ENCODE results near the gene CALN1.
"Not testable (repeated sequence)": the region's sequence is repeated elsewhere in the genome, so short reads cannot be mapped to it uniquely, and the experiment has no call there.

Gene CALN1

DNA sequence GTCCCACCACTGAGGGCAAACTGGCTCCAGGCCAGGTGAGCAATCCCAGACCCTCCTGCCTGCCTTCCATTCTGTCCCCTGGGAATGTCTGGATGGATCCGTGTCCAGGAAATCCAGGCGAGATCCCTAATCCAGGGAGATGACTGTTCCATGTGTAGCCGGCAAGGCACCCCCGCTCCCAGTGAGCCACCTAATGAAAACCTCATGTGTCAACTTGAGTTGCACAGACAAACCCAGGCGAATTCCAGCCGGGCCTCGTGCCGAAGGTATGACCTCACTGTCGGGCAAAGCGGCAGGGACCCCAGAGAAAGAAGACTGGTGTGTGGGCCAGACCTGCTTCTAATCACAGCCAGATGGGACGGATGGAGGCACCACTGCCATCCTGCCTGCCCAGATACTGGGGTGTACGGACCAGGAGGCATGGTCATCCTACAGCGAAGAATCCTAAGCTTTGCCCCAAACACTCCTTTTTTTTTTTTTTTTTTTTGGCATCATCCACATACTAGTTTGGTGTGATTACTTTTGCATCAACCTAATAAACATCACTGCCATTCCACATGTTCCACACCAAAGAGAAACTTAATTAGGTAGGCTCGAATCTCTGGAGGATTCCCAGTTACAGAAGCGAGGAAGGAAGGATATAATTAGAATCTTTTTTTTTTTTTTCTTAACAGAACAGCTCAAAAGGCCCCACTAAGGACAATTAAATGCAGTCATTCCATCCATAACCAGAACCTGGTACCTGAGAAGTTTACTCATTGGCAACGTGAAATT is 313.1 kb downstream of the CALN1 start:
- DNase-seq (ENCODE audit: low read depth in 2 of 2), result no peak

- no peak for DNase-seq (ENCODE audit: low read depth in 2 of 2)
These were observed 314.9 kb downstream of the CALN1 start for GRCh38 chr7:72097226-72097625.

DNA sequence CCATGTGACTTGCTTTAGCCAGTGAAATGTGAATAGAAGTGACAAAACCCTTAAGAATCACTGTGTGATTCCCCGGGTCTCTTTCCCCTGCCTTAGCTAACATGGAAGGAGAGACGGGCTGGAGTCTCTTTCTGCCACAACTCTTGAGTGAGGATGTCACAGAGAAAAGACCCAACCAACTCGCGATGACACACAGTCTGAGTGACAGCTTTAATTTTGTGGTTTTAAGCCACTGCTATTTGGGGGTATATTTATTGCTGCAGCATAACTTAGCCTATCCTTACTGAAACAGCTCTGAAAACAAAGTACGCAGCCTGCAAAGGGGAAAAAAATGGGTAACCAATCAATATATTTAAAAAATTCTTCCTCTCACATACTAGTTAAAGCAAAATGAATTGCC is 319.4 kb downstream of the CALN1 start:
- no peak for DNase-seq (ENCODE audit: low read depth in 2 of 2)

DNA sequence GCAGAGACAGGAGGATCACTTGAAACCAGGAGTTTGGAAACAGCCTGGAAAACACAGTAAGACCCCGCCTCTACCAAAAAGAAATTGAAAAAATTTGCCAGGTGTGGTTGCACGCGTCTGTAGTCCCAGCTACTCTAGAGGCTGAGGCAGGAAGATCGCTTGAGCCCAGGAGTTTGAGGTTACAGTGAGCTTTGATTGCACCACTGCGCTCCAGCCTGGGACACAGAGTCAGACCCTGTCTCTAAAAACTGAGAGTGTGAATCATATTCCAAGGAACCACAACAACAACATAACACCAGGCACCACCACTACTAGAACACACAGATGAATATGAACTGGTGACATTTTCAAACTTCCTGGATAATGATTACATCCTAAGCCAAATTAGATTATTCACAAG is 324.2 kb downstream of the CALN1 start:
- no peak for DNase-seq (ENCODE audit: low read depth in 2 of 2)

DNA sequence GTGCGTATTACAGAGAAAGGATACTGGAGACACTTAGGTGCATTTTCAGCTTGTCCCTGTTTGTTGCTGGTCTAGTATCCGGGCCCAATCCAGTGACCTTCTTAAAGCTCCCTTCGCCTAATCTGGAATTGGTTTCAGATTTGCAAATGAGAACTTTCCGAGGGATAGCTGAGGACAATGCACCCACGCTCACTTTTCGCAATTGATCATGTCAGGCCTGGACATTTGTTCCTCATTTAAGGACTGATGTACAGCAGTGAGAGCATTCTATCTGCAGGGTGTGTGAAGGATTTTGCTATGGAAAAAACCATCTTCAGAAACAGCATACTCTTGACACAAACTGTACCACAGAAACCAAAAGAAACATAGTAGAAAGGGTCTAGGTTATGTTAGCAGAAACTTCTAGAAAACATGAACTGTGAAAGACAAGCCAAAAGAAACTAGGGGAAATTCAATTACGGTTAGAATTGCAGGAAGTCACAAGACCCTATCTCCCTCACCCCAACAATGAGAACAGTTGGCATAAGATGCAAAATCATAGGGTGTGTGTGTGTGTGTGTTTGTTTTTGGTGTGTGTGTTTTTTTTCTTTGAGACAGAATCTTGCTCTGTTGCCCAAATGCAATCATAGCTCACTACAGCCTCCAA is 331.1 kb downstream of the CALN1 start:
- DNase-seq (ENCODE audit: low read depth in 2 of 2), result no peak

- no peak for DNase-seq (ENCODE audit: low read depth in 2 of 2)
These were observed 331.8 kb downstream of the CALN1 start for GRCh38 chr7:72080341-72080766.

GRCh38 chr7:72078856-72079255 is 333.3 kb downstream of the CALN1 start:
- no peak for DNase-seq (ENCODE audit: low read depth in 2 of 2)

GRCh38 chr7:72078301-72078700 is 333.8 kb downstream of the CALN1 start:
- no peak for DNase-seq (ENCODE audit: low read depth in 2 of 2)

DNA sequence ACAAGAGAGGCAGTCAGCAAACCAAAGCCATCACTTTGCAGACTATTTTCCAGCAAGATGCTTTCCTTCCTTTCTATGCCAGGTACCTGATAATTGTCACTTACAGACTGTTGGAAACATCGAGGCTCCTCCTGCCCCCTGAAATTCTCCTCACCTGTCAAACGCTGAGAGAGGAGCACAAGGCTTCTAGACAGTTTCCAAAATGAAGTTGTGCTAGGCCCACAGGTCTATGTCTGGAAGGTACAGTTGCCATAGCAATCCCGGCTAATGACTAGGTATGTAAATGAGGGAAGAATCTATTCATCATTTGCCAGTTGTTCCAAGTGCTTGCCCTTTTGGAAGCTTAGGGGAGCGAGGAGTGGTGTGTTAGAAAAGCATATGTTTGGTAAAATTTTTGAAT is 334.4 kb downstream of the CALN1 start:
- no peak for DNase-seq (ENCODE audit: low read depth in 2 of 2)

- DNase-seq (ENCODE audit: low read depth in 2 of 2), result no peak
These were observed 339.2 kb downstream of the CALN1 start for GRCh38 chr7:72072901-72073300.

DNA sequence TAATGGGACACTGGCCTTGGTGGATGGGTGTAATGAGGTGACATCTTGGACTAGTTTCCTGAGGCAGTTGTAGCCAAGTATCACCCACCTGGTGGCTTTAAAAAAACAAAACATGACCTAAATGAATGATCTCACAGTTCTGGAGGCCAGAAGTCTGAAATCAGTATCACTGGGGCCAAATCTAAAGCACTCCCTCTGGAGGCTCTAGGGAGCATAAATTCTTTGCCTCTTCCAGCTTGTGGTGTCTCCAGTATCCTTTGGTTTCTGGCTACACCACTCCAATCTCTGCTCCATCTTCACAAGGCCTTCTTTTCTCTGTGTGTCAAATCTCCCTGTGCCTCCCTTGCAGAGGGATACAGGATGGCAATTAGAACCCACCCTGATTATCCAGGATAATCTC is 342.9 kb downstream of the CALN1 start:
- DNase-seq (ENCODE audit: low read depth in 2 of 2), result no peak

- DNase-seq (ENCODE audit: low read depth in 2 of 2), result not testable (repeated sequence)
These were observed 346.4 kb downstream of the CALN1 start for GRCh38 chr7:72065764-72066163.

DNA sequence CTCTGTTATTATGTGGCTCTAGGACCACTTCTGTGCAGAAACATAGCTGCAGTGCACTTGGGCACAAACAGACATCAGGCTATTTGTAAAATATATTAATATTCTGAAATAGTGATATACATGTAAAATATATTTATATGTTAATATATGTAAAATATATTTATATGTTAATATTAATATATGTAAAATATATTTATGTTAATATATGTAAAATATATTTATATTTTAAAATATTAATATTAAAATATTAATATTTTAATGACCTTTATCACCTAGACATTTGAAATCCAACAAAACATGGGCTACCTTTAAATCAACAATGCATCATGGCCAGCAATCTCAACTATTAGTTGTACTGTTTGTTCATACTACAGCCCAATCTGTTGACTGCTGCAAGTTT is 347.2 kb downstream of the CALN1 start:
- no peak for DNase-seq (ENCODE audit: low read depth in 2 of 2)

DNA sequence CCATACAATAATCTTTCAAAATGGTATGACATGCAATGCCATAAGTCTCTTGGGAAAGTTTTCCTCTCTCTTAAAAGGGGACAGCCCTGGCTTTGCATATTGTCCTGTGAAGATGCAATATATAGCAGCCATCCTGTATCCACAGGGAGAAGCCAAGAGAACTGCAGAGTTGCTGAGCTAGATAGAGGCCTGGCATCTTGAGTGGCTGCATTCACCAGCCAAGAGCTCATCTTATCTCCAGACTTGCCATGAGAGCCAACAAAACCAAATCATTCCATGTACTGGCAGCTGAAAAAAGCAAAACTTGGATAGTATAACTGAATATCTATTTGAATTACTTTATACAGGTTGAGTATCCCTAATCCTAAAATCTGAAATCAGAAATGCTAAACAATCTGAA is 348.8 kb downstream of the CALN1 start:
- no peak for DNase-seq (ENCODE audit: low read depth in 2 of 2)

GRCh38 chr7:72062666-72063065 is 349.5 kb downstream of the CALN1 start:
- DNase-seq (ENCODE audit: low read depth in 2 of 2), result no peak

- DNase-seq (ENCODE audit: low read depth in 2 of 2), result no peak
These were observed 352.2 kb downstream of the CALN1 start for GRCh38 chr7:72059925-72060324.

DNA sequence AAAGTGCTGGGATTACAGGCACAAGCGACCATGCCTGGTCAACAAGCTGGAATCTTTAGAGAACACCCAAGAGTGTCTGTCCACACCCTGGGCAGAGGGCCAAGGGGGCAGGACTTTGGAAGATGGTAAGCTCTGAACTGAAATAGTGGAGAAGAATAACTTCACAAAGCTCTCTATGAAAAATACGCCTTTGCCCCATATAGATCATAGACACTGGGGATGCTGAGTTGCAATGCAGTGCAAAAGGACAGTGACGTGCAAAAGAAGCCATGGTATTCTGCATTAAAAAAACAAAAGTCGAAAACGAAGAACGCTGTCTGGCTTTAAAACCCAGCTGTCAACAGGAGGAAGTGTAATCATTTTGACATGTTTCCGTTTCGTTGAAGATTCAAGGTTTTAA is 353.6 kb downstream of the CALN1 start:
- DNase-seq (ENCODE audit: low read depth in 2 of 2), result no peak

DNA sequence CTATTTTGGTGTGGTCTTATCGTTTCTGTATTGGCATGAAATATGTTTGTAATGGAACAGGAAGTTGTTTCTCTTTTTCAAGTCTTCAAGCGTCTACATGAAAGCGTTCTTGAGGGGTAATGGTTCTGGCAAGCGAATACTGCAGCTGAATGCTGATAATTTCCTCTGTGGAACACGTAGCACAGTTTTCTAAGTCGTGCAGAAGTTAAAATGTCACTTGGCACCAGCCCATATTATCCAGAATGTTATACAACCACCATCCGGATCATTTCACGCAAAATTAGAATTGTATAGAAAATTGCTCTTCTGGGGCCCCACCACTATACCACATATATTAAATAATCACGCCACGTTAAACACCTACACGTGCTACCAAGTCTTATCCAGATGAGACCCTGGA is 354.3 kb downstream of the CALN1 start:
- no peak for DNase-seq (ENCODE audit: low read depth in 2 of 2)

- DNase-seq (ENCODE audit: low read depth in 2 of 2), result no peak
These were observed 354.9 kb downstream of the CALN1 start for GRCh38 chr7:72057231-72057630.

DNA sequence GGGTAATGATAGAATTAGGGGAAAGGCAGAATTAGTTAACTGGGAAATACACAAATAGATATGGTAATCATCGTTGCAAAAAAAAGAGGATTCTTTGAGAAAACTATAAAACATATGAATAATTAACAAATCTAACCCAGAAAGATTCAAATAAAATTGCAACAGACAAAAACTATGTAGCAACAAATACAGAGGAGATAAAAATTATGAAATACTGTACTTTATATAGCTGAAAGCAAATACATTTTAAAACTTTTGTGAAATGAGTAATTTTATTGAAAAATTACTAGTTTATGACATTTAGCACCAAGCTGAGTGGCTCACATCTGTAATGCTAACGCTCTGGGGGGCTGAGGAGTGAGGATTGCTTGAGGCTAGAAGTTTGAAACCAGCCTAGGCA is 356.7 kb downstream of the CALN1 start:
- no peak for DNase-seq (ENCODE audit: low read depth in 2 of 2)

DNA sequence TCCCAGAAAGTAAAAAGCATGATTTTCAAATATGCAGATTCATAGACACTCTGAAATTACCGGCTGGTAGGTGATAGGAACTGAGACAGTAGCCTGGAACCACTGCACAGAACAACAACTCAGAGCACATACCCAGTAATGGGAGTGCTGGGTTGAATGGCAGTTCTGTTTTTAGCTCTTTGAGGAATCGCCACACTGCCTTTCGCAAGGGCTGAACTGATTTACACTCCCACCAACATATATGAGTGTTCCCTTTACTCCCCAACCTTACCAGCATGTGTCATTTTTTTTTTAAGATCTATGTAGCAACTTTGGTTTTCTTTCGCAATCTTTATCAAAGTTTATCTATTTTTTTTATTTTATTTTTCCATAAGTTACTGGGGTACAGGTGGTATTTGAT is 358.8 kb downstream of the CALN1 start:
- DNase-seq (ENCODE audit: low read depth in 2 of 2), result no peak

- no peak for DNase-seq (ENCODE audit: low read depth in 2 of 2)
These were observed 363.7 kb downstream of the CALN1 start for GRCh38 chr7:72048420-72048819.

- no peak for DNase-seq (ENCODE audit: low read depth in 2 of 2)
These were observed 369.3 kb downstream of the CALN1 start for GRCh38 chr7:72042855-72043254.

DNA sequence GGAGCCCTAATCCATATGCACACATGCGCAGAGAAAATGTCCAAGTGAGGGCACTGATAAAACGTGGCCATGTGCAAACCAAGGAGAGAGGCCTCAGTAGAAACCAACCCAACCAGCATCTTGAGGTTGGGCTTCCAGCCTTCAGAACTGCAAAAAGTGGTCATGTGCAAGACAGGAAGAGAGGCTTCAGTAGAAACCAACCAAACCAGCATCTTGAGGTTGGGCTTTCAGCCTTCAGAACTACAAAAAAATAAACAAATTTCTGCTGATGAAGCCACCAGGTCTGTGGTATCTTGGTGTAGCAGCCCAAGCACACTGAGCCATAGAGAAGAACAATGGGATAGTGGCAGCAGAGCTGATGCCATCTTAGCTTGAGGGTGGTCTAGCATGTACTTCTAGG is 371.5 kb downstream of the CALN1 start:
- no peak for DNase-seq (ENCODE audit: low read depth in 2 of 2)
